HG02623 (cell line): ENCODE results near the gene UGT3A2.
"Not testable (repeated sequence)": the region's sequence is repeated elsewhere in the genome, so short reads cannot be mapped to it uniquely, and the experiment has no call there.

ENCODE experiments used
- ATAC-seq: cut with Tn5 transposase; IDR thresholded peaks from one replicate; pipeline ENCODE4 v1.9.1; 2021; ENCODE audit warnings: moderate library complexity; ENCODE audit not compliant: unreplicated experiment

UGT3A2 gene

DNA sequence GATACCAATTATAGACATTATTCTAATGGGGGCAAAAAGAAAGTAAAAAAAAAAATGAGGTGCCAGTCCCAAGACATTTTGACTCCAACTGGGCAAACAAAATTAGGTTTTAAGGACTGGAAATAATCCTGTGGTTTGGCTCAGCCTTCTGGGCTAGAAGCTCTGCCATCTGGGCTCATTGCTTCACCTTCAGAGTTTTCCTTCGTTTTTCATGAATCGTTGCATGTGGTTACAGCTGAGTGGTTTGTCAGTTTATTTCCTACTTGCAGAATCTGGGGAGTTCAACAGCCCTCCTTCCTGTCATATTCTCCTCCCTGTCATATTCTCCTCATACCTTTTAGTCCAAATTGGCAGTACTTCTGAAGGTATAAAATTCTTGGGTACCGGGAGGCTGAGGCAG is 12.0 kb downstream of the UGT3A2 start:
- no peak for ATAC-seq

DNA sequence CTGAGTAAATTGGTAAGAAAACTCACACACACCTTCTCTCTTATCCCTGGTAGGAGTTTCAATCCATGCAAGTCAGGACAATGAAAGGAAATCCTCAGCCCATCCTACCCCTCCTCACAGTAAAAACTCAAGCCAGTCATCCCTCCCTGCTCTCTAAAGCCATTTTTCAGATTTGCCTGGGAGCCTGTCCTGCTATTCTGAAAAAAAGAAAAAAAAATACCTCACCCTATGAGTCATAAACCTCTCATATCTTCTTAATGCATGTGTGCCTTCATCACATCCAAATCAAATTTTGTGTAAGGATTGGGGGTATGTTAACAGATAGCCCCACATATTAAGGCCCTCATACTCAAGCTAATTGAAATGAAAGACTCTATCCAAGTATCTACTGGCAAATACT is 14.1 kb downstream of the UGT3A2 start:
- no peak for ATAC-seq

DNA sequence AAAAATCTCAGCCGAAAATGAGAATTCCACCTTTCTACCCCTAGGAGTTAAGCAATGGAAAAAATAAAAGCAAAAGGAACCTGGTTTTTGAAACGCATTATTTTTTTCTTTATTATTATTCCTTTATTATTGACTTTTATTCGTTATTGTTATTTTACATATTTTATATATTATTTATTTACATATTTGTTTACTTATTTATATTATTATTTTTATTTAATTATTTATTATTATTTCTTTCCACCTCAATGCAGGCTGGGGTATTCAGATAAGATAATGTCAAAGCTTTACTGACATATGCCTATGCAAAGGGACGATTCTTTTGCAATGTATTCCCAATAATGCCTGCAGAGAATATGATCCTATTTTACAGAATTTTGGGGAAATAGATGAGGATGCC is 16.7 kb downstream of the UGT3A2 start:
- ATAC-seq = no peak

DNA sequence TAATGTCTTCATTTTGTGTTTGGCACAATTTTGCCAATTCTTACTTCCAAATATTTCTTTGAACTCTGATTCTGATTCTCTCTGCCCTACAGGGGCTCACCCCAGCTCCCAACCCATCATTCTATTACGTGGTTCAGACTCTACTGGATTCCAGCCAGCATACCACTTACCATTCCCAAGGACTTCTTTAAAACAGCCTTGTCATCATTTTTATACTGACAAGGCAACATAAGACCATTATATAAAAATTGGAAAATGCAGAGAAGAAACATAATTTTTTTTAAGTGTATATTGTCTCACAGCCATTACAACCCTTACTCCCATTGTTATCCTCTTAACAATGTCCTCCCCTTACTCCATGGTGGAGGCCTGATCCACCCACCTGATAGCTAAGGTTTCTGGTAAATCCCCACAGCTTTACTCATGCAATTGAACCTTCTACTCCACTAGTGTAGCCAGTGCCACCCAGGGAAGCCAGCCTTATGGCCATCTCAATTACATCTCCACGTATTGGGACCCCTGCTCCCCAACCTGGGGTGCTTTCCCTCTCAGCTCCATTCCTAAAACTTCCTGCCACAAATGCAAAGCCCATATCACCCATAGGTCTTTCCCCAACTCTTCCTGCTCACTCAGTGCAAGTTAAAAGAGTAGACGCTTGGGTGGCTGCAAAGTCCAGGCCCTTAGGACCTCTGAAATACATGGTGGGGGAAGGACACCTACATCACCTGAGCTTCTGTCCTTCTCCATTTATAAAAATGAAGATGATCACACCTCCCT is 19.1 kb downstream of the UGT3A2 start:
- no peak for ATAC-seq

DNA sequence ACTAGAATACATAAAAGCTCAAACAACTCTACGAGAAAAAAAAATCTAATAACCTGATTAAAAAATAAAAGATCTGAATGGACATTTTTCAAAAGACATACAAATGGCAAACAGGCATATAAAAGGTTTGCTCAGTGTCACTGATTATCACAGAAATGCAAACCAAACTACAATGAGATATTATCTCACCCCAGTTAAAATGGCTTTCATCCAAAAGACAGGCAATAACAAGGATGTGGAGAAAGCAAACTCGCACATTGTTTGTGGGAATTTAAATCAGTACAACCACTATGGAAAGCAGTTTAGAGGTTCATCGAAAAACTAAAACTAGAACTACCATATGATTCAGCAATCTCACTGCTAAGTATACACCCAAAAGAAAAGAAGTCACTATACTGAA is 20.8 kb downstream of the UGT3A2 start:
- ATAC-seq = no peak

DNA sequence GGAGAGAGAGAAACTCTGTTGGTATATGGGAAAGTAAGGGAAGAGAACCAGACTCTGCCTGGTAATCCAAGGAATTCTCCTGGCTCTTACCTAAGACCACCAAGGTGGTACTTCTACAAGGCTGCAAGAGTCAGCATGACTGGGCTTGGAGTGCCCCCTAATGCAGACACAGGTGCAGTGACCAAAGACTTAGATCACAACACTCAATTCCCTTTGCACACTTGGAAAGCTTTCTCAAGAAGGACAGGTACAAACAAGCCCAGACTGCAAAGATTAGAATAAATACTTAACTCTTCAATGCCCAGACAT is 25.2 kb downstream of the UGT3A2 start:
- ATAC-seq = no peak

DNA sequence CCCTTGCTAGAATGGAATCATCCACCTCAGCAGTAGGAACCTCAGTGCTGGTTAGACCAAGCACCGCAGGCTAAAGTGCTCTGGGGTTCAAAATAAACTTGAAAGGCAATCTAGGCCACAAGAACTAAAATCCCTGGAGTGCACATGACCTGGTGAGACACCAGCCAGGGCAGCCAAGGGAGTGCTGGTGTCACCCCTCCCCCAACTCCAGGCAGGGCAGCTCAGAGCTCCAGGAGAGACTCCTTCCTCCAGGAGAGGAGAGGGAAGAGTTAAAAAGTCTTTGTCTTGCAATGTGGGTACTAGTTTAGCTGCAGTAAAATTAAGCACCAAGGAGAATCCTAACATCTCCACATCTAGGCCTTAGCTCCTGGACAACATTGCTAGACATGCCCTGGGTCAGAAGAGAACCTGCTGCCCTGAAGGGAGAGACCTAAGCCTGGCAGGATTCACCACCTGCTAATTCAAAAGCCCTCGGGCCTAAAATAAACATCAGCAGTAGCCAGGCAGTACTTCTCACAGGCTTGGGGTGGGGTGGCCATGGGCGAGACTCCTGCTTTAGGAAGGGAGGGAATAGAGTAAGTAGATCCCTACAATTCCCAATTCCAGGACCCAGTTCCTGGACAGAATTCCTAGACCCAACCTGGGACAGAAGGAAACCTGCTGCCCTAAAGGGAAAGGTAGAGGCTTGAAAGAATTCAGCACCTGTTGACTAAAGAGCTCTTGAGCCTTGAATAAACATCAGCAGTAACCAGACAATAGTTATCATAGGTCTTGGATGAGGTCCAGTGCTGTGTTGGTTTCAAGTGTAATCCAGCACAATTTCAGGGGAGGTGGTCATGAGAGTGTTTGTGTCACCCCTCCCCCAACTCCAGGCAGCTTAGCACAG is 25.8 kb downstream of the UGT3A2 start:
- no peak for ATAC-seq

DNA sequence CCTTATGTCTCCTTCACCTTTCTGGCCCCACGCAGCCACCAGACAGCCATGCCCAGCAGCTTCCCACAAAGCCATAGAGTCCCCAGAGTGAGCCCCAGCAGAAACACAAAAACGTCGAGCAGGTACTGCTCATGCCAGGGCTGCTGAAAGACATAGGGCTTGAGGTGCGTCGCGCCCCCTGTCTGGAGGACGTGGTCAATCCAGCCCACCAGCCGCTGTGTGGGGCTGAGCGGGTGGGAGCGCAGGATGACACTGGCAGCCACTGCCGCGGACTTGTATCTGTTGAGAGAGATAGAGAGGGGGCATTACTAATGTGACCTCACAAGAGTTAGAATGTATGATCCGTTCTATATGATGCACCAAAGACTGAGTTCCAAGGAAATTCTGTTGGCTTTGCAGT is 31.0 kb downstream of the UGT3A2 start:
- no peak for ATAC-seq

DNA sequence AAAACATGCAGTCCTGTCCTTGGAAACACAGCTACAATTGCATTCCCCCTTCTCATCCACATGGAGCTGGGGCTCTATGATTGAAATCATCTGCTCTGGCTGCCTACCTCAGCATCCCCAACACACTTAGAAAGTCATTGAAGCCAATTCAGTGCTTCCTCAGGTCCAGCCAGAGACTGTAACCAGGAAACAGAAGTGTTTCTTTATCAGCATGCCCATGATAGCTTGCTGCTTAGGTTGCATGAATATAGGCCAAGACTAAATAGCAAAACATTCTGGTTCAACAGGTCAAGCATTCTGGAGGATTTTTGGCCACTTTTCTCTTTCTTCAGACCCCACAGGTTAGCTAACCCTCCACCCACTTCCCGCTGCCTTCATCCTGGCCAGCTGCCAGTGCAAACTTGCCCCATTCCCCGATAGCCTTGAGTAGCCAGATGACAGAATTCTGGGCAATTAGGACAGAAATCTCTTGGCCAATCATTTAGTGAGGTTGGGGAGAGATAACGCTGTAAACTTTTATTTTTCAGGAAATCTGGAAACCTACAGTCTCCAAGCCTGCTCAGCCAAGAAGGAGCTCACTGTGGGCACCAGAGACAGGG is 32.0 kb downstream of the UGT3A2 start:
- ATAC-seq = not testable (repeated sequence)

DNA sequence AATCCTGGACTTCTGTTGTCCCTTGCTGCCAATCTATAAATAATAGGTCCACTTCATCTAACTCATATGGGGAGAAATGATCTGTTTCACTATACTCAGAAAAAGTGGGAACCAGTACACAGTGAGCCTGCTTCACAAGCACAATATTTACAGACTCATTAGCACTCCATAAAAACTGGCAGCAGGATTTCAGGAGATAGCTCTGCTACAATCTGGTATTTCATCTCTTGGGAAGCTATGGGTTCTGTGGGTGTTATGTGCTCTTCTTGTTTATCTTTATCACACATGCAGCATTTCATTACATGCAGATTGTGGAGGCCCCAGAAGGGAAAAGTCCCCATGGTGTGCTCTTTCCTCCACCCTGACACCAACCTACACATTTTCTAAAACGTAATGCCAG is 33.2 kb downstream of the UGT3A2 start:
- no peak for ATAC-seq

DNA sequence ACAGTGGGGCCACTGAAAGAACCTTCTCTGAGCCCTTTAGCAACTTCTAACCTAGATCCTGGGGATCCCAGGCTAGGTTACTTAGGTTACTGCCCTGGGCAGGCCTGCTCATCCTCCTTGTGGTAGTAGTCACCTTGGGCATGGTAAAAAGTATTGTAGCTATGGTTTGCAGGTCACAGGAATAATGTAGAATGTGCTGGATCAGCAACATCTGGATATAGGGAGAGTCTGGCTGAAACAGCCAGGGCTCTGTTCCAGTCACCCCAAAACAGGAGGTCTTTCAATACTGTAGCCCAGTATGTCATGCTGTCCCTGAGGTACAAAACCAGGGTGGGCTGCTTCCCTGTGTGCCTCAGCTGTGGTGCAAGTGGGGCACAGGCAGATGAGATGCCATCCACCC is 33.6 kb downstream of the UGT3A2 start:
- ATAC-seq = no peak

DNA sequence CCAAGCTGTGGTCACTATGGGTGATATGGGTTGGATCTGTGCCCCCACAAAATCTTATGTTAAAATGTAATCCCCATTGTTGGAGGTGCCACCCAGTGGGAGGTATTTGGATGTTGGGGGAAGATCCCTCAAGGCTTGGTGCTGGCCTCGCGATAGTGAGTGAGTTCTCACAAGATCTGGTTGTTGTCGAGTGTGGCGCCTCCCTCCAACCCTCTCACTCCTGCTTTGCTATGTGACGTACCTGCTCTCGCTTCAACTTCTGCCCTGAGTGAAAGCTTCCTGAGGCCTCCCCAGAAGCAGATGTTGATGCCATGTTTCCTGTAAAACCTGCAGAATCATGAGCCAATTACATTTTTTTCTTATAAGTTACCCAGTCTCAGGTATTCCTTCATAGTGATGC is 35.5 kb downstream of the UGT3A2 start:
- no peak for ATAC-seq

DNA sequence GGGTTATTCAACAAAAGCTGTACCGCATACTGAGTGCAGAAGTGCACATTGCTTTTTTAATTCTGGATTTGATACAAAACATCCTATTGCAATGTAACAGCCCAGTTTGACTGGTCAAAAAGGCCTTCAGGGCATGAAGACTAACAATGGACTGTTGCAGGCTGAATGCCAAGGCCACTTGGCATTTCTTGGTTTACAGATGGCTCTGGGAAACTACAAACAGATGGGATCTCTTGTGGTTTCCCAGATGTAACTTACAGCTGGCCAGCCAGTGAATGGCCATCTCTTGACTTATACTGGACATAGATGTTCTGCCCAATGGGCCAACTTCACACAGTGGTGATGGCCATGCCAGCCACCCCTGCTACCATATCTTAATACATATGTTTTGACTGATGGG is 36.8 kb downstream of the UGT3A2 start:
- no peak for ATAC-seq

DNA sequence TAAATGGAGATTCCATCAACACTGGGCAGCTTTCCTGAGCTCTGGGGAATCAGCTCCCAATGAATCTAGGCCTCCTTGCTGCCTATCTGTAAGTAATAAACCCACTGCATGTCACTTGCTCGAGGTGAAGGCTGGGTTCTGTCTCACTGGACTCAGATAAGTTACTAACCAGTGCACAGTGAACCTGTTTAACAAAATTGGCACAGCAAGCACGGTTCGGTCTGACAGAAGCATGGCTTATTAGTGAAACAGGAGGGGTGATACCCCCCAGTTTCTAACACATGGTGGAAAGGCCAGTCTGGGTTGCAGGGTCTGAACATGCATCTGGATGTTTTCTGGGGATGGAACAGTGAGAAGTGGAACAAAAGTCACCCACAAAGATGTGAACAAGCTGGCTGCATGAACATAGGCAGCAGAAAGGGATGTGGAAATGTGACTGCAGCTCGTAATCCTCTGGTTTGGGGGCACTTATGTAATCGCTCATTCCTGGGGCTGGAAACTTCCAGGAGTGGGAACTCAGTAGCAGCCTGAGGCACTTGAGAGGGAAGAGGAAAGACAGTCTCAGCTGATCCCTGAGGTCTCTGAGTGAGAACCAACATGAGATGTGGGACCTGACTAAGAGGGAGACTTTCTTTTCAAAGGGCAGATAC is 37.7 kb downstream of the UGT3A2 start:
- ATAC-seq = no peak

DNA sequence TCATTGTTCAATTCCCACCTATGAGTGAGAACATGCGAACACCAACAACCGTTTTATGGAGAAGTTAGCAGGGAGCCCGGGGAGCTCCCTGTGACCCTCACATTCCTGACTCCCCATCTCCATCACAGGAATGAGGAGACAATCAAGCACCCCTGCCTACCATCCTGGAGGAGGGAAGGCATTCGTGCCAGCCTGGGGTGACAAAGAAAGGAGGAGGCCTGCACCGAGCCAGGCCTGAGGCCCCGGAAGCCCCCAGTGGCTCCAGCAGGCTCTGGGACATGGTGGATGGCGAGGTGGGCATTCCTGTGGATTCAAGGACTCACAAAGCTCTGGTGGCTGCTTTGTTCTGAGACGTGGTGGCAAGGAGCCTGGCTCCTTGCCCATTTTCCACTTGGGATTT is 39.0 kb downstream of the UGT3A2 start:
- no peak for ATAC-seq

DNA sequence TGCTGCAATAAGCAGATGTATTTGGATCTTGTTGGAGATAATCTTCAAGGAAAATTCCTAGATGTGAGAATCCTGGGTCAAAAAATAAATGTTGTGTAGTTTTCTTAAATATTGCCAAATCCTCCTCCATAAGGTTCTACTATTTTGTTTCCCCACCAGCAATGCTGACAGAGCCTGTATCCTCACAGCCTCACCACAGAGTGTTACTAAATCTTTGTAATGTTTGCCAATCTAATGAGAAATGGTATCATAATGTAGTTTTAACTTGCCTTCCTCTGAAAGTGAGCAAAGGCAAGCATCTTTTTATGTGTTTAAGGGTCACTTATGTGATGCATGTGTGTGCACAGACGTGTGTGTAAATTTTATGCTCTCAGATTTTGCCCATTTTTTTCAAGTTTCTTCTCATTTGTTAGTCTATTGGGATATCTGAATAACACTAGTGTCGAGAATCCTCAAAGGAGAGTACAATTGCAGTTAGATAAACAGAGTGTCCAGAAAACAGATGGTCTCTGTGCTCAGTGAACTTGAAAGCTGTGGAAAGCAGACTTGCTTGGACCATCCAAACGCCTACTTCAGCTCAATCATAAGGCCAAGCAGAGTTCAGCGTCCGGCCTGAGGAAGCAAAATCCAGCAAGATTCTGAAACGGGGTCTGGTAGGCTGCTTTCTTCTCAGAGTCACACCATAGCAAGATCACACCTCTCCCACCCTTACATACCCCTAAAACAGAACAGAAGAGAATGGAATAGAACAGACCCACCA is 39.8 kb downstream of the UGT3A2 start:
- ATAC-seq = no peak

DNA sequence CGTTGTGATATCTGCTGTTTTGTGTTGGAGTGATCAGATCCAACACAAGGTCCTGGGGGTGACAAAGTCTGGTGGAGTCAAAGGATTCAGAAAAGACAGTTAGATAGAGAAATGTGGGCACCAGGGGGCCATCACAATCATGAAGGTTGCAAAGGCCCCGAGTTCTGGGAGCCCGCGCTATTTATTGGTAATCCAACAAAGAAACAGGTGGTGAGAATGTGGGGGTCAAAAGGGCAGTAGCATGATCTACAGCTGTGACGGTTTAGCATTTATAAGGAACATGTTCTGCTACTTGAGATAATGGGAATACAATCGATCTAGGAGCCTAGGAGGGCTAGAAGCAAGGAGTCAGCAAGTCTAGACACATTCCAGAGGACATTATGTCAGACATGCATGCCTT is 44.4 kb downstream of the UGT3A2 start:
- not testable (repeated sequence) for ATAC-seq

DNA sequence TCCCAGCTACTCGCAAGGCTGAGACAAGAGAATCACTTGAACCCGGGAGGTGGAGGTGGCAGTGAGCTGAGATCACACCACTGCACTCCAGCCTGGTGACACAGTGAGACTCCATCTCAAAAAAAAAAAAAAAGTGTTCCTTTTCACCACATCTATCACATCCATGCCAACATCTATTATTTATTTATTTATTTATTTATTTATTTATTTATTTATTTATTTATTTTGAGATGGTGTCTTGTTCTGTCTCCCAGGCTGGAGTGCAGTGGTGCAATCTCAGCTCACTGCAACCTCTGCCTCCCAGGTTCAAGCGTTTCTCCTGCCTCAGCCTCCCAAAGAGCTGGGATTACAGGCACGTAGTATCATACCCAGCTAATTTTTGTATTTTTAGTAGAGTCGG is 47.1 kb downstream of the UGT3A2 start:
- ATAC-seq = not testable (repeated sequence)

DNA sequence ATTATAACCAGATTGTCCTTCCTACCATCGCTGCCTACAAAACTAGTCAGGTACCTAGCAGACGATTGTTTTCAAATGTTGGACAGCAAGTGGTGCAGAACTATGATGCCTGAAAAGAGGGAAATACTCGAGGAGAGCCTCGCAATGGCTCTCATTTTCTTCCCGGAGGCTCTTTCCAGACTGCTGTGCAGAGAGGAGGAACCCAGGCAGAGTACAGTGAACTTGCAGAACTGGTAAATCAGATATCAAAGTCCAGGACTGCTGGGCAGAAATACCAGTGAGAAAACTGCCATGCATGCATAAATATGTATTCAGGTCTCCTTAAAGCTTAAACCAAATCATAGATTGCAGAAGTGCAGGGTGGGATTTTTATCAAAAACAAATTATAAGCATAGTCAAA is 49.1 kb downstream of the UGT3A2 start:
- ATAC-seq = no peak

DNA sequence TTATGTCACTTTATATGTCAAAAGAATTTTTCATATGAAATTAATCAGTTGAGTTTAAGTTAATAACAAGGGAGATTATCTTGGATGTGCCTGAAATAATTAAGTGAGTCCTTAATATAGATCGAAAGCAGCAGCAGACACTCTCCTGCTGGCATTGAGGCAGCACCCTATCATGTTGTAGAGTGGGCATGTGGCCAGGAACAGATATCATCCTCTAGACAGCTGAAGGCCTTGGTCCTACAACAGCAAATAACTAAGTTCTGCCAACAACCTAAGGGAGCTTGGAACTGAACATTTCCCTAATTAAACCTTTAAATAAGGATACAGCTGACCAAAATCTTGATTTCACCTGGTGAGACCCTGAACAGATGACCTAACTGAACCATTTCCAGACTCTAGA is 49.7 kb downstream of the UGT3A2 start:
- ATAC-seq = no peak

DNA sequence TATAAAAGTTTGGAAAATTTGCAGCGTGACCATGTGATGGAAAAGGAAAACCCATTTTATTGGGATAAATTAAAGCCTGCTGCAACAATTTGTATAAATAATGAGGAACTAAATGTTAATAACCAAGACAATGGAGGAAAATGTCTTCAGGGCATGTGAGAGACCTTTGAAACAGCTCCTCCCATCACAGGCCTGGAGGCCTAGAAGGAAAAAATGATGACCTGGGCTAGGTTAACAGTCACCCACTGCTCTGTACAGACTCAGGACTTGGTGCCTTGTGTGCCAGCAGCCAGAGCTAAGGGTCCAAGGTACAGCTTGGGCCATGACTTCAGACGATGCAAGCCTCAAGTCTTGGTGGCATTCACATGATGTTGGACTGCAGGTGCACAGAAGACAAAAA is 53.5 kb downstream of the UGT3A2 start:
- ATAC-seq = no peak
